RWPE2 (cell line): Measurements from ENCODE around the gene NTN1.

Experiments
- ATAC-seq: fragments of 200-7000 bp; cut with Tn5 transposase; 3 replicates; pipeline ENCODE4 v1.9.1; 2021; ENCODE audit warnings: low read depth
- DNase-seq: peaks from one replicate; pipeline ENCODE4 v3.0.0-alpha.2; 2020; ENCODE audit warnings: low spot score
- H3K27ac ChIP-seq: fragments of 450-650 bp; 2 replicates; pipeline ENCODE4 v1.5.1; 2017; ENCODE audit warnings: mild to moderate bottlenecking; ENCODE audit not compliant: poor library complexity, severe bottlenecking
- H3K27me3 ChIP-seq: fragments of 250-450 bp; sonication (Bioruptor Pico); 2 replicates; pipeline ENCODE4 v1.5.1; 2021; ENCODE audit warnings: mild to moderate bottlenecking, moderate library complexity; ENCODE audit not compliant: insufficient read depth, poor library complexity, severe bottlenecking
- H3K36me3 ChIP-seq: fragments of 250-450 bp; sonication (Bioruptor Pico); 2 replicates; pipeline ENCODE4 v1.5.1; 2020; ENCODE audit warnings: low read depth, mild to moderate bottlenecking, moderate library complexity
- H3K4me1 ChIP-seq: fragments of 250-450 bp; sonication (Bioruptor Pico); 2 replicates; pipeline ENCODE4 v1.5.1; 2021; ENCODE audit warnings: mild to moderate bottlenecking, moderate library complexity; ENCODE audit not compliant: insufficient read depth, poor library complexity, severe bottlenecking
- H3K4me3 ChIP-seq: fragments of 250-450 bp; sonication (Bioruptor Pico); 2 replicates; pipeline ENCODE4 v1.5.1; 2021; ENCODE audit warnings: mild to moderate bottlenecking, moderate library complexity; ENCODE audit not compliant: severe bottlenecking
- H3K9me3 ChIP-seq: fragments of 250-450 bp; sonication (Bioruptor Pico); 2 replicates; pipeline ENCODE4 v1.5.1; 2021; ENCODE audit warnings: mild to moderate bottlenecking, moderate library complexity; ENCODE audit not compliant: severe bottlenecking
- CTCF ChIP-seq: fragments of 450-650 bp; IDR thresholded peaks from one replicate; pipeline ENCODE4 v1.5.1; 2017; ENCODE audit warnings: mild to moderate bottlenecking, moderate library complexity; ENCODE audit not compliant: poor library complexity, severe bottlenecking

Gene NTN1

DNA sequence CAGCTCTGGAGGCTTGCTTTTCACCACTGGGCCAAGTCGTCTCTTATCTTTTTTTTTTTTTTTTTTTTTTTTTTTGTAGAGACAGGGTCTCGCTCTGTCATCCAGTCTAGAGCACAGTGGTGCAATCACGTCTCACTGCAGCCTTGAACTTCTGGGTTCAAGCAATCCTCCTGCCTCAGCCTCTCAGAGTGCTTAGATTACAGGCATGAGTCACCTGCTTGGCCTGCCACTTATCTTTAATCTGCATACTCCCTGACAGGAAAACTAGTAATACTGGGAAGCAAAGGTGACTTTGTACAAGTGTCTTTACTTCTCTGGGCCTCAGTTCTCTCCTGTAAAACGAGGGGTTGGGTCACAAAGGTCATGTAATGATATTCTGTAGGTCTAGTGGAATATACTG, 15.0 kb downstream of the NTN1 start:
- Histone ChIP-seq H3K36me3 (no peaks in the 10 kb centered on the region; the same call in 1 of the 2 replicates), H3K27ac (no peak overlapping the region), H3K4me1 (no peaks in the 10 kb centered on the region), H3K27me3 (no peaks in the 10 kb centered on the region), H3K9me3 (no peaks in the 10 kb centered on the region), H3K4me3 (no peak overlapping the region)
- no peak for ATAC-seq
- TF ChIP-seq CTCF: no peak
- no peak for DNase-seq

DNA sequence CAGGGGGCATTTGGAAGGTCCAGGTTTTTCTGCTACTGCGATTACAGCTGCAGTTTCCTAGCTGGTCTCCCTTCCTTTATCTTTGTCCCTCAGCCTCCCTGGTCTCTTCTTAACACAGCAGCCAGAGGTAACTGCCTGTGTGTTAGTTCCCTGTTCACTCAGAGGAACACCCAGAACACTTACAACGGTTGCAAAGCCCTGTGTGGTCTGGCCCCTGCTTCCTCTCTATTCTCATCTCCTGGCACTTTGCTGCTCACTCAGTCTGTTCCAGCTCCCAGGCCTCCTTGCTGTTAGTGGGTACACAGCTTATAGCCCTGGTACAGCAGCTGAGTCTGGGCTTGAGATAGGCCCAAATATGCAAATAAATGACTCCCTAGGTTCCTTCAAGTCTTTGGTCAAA, 16.4 kb downstream of the NTN1 start:
- no peak overlapping the region for H3K27ac ChIP-seq
- H3K36me3 ChIP-seq: no peaks in the 10 kb centered on the region; the same call in 1 of the 2 replicates
- H3K4me3 ChIP-seq: no peak overlapping the region
- no peaks in the 10 kb centered on the region for H3K4me1 ChIP-seq
- H3K9me3 ChIP-seq: no peaks in the 10 kb centered on the region
- no peaks in the 10 kb centered on the region for H3K27me3 ChIP-seq
- DNase-seq (no peak), ATAC-seq (no peak)
- no peak for TF ChIP-seq CTCF

- DNase-seq (no peak), ATAC-seq (no peak)
- Histone ChIP-seq H3K36me3 (no peaks in the 10 kb centered on the region; the same call in 1 of the 2 replicates), H3K4me3 (no peak overlapping the region), H3K9me3 (no peaks in the 10 kb centered on the region), H3K27me3 (no peaks in the 10 kb centered on the region), H3K27ac (no peak overlapping the region), H3K4me1 (no peaks in the 10 kb centered on the region)
- TF ChIP-seq CTCF: no peak
These were observed 17.1 kb downstream of the NTN1 start for GRCh38 chr17:9038380-9038779.

DNA sequence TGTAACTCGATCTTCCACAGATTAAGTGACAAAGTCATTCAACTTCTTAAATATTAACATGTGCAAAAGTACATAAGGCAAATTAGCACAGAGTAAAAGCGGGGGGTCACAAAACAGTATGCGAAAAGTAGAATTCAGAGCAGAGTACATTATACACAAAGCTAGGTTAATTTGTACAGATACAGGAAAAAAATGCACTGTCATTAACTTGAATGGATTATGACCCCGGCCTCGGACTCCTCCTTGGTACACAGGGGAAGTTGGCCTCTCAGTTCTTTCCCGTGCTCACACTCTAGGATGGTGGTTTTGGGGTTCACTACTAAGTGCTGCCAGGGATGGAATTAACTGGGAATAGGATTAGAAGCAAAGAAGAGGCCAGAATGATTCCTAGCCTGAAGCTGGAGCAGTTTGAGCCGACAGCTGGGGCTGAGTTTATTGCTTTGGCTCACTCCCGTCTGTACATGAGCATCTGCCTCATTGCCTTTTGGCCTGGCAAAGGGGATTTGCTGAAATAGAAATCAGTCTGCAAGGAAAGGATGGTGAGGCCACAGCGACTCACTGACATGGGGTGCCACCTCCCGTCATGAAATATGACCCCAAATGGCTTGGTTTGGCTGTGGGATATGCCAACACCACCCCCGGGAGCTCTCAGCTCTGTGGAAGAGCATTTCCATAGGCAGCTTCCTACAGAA, 23.6 kb downstream of the NTN1 start:
- DNase-seq: no peak
- Histone ChIP-seq H3K27ac (no peak overlapping the region), H3K4me3 (no peak overlapping the region)

More for the DNA sequence above, 23.6 kb downstream of the NTN1 start:
- peak; percentile 46 for ATAC-seq
- Histone ChIP-seq H3K4me1 (no peaks in the 10 kb centered on the region), H3K36me3 (no peaks in the 10 kb centered on the region), H3K9me3 (no peaks in the 10 kb centered on the region), H3K27me3 (no peaks in the 10 kb centered on the region)
- TF ChIP-seq CTCF: no peak
